Activated naive CD4-positive, alpha-beta T cell treated with anti-CD3 and anti-CD28 coated beads, Interleukin-2, amount 50 U/mL, for 72 hours (primary cell): ENCODE data around the gene FNBP1L. TPM values are rescaled to one million over a fixed set of nuclear protein-coding genes. Genes with fewer than 3 reads are reported as not detected.

Experiments used
- ATAC-seq, 2 donors: fragments of 150-1000 bp; cut with Tn5 transposase; 2 replicates each; pipeline ENCODE4 v1.10.0; 2021; ENCODE audit warnings: mild to moderate bottlenecking in 2 of 2, moderate library complexity in 2 of 2
- DNase-seq, 2 donors: peaks; one replicate each; pipeline ENCODE4 v3.0.0; 2021 to 2022; ENCODE audit warnings: low spot score in 2 of 2
- H3K27ac Mint-ChIP-seq, 2 donors: one replicate each; pipeline ENCODE4 v1.8.0; 2022; ENCODE audit warnings: mild to moderate bottlenecking in 2 of 2, mixed read lengths in 2 of 2
- H3K36me3 Mint-ChIP-seq, 2 donors: one replicate each; pipeline ENCODE4 v1.8.0; 2022; ENCODE audit warnings: mixed read lengths in 2 of 2
- H3K9me3 Mint-ChIP-seq, 2 donors: one replicate each; pipeline ENCODE4 v1.8.0; 2022; ENCODE audit warnings: mixed read lengths in 2 of 2
- total RNA-seq, 2 donors: library from RNA; stranded (reverse); gene quantifications; one replicate each; pipeline ENCODE4 v1.2.3, GENCODE V29; 2022

FNBP1L gene
- total RNA-seq, 2 donors from 2014 or later, result 0.36 to 0.86 TPM

DNA sequence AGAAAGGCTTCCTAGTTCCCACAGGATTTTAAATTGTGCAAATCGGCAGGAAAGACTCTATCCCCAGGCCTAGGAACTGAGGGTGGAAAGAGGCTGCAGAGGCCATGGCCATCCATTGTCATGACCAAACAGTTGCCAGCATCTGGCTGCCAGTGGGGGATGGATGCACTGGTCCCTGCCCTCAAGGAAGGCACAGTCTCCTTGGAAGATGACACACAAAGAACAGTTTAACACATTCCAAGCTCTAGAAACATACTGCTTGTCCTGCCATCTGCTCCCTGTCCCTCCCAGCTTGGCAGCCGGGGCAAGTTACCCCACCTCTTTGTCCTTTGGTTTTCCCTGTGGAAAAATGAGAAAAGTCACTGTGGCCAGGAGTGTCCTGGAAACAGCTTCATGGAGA, 150.5 kb downstream of the FNBP1L start:
- ATAC-seq (no peak), DNase-seq (no peak)
- H3K9me3 Mint-ChIP-seq, result no peaks in the 10 kb centered on the region
- H3K36me3 Mint-ChIP-seq, result no peaks in the 10 kb centered on the region
- no peak overlapping the region for H3K27ac Mint-ChIP-seq

DNA sequence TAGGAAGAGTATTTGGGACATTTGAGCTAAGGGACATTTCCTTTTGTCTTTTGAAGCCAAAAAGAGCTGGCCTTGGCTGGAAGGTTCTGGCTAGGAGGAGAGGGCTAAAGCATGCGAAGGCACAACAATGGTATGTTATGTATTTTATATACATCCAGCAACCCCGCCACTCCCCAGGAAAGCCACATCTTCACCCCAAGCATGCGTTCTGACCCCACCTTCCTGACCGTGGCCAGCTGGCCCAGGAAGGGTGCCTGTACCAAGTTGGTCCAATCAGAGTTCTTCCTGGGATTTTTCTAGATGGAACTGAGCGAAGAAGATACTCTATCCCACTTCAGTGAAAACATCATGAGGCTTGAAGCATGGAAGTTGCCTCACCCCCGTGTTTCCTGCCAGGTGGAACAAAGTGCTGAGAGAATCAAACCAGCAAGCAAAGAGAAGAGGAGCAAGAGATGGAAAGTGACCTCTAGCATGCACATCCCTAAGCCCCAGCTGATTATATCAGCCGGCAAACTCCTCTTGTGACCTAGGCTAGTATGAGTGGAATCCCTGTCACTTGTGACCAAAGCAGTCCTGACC, 151.0 kb downstream of the FNBP1L start:
- H3K9me3 Mint-ChIP-seq, result no peaks in the 10 kb centered on the region
- no peak for ATAC-seq
- no peak overlapping the region for H3K27ac Mint-ChIP-seq
- no peak for DNase-seq
- no peaks in the 10 kb centered on the region for H3K36me3 Mint-ChIP-seq

DNA sequence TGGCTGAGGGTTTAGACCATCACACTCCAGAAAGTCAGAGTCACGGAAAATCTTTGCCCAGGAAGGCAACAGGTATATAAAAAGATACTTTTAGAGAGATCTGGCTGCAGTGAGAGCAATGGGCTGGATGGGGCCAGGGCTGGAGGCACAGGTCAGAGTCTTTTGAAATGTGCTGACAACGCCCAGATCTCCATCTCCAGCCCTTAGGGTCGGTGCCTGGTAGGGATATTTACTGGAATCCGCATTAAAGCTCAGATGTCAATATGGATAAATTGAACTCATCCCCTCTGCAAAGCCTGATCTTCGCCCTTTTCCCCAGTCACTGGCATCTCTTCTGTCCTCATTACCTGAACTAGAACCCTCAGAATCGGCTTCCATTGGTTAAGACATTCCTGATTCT, 151.6 kb downstream of the FNBP1L start:
- peaks cover 0 to 4% of the 10 kb centered on the region in 2 donors for H3K36me3 Mint-ChIP-seq
- ATAC-seq, result no peak
- H3K9me3 Mint-ChIP-seq, result no peaks in the 10 kb centered on the region
- no peak for DNase-seq
- no peak overlapping the region for H3K27ac Mint-ChIP-seq

DNA sequence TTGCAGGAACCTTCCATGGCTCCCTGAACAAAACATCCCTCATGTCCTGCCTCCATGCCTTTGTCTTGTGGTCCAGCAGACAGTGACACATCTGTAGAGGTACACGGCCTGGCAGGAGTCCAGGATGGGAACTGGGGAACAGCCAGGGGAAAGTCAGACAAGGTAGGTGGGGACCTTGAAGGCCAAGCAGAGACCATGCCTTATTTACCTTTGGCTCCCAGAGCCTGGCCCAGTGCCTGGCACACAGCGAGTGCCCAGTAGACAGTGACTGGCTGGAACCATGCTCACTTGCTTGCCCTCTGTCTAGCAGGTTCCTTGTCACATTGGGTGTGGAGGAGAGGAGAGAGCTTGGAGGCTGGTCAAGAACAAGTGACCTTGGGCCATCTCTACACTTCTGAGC, 152.7 kb downstream of the FNBP1L start:
- H3K27ac Mint-ChIP-seq, result no peak overlapping the region
- no peaks in the 10 kb centered on the region for H3K9me3 Mint-ChIP-seq
- H3K36me3 Mint-ChIP-seq, result peaks cover 0 to 10% of the 10 kb centered on the region in 2 donors
- ATAC-seq (no peak), DNase-seq (no peak)

DNA sequence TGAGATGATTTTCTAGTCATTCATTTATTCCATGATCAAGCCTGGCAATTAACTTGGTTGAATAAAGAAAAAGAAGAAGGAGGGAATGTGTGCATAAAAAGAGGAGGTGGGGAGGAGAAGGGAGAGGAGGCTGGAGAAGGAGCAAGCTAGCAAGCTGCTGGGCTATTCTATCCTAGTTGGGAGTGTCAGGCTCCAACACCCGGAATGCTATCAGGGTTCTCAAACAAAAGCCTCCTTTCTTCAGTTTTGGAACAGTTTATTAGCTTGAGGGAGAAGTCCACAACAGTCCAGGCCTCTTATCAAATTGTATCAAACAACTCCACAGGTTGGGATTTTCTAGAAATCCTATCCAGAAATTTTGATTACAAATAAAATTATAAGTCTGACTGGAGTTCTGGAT, 153.8 kb downstream of the FNBP1L start:
- Mint-ChIP-seq H3K27ac (no peak overlapping the region), H3K36me3 (peaks cover 0 to 10% of the 10 kb centered on the region in 2 donors), H3K9me3 (no peaks in the 10 kb centered on the region)
- DNase-seq (no peak), ATAC-seq (no peak)

DNA sequence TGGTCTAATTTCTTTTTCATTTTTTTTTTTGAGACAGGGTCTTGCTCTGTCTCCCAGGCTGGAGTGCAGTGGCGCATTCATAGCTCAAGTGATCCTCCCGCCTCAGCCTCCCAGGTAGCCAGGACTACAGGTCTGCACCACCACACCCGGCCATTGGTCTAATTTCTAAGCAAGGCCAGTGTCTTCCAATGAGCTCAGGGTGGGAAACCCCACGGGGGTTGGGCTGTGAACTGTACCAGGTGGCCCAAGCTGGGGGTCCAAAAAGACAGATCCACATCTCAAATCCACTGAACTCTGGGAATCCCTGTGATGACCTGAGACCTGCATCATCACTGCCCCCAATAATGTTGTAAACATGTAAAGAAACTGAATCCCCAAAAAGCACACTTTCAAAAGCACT, 154.2 kb downstream of the FNBP1L start:
- H3K27ac Mint-ChIP-seq, result no peak overlapping the region
- H3K36me3 Mint-ChIP-seq, result peaks cover 0 to 10% of the 10 kb centered on the region in 2 donors
- DNase-seq (no peak), ATAC-seq (no peak)
- H3K9me3 Mint-ChIP-seq, result no peaks in the 10 kb centered on the region

DNA sequence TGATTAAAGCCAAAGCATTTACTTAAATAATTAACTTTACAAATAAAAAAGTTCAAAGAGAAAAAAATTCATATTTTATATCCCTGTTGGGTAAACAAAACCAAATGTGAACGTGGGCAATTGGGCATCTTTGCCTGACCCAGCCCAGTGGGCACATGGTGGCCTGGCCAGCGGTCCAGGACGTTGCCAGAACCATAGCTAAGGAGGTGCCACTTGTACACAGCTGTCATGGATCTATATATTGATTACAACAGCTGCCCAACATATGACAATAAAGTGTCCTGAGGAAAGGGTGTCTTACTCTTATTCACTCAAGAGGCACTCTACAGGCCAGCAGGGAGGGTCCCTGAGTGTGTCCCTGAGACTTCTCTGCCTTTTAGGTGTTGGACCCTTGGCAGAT, 155.2 kb downstream of the FNBP1L start:
- peaks cover 0 to 10% of the 10 kb centered on the region in 2 donors for H3K36me3 Mint-ChIP-seq
- ATAC-seq (no peak), DNase-seq (no peak)
- H3K9me3 Mint-ChIP-seq, result no peaks in the 10 kb centered on the region
- no peak overlapping the region for H3K27ac Mint-ChIP-seq

DNA sequence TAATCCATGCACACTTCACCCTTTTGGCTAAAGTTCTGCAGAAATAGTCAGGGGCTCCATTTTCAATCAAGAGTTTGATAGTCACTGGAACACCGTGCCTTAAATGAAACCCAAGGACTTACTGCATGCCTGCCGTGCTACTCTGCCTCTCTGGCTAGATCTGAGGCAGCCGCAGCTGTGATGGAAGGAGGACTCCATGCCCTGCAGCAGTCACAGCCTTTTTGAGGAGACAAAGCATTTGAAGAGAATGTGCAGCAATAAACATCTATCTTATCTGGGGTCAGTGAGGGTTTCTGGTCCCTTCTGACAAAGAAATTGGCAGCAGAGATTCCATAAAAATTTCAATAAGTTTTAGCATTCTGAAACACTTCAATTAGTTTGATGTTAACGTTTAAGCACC, 155.7 kb downstream of the FNBP1L start:
- Mint-ChIP-seq H3K36me3 (peaks cover 0 to 10% of the 10 kb centered on the region in 2 donors), H3K27ac (no peak overlapping the region), H3K9me3 (no peaks in the 10 kb centered on the region)
- ATAC-seq (no peak), DNase-seq (no peak)

Other genes starting within 250 kb of the FNBP1L start
- gene DR1, start 102.2 kb upstream of the FNBP1L start, total RNA-seq, result 10 to 100 TPM; 78.8 to 93.0 TPM
- gene BCAR3, start 233.7 kb downstream of the FNBP1L start, total RNA-seq, result under 1 TPM; 0.25 to 0.72 TPM